Measurements from ENCODE around the gene LSS. TPM values are rescaled to one million over a fixed set of nuclear protein-coding genes. Genes with fewer than 3 reads are reported as not detected.

The LSS gene
- total RNA-seq, 1 donor from 2014 or later, result 108 TPM

GRCh38 chr21:46194374-46195334, 33.9 kb downstream of the LSS start:
- Histone ChIP-seq H3K36me3 (peaks cover 81% of the 10 kb centered on the region), H3K4me3 (no peak overlapping the region)
- DNase-seq, result peak; percentile 64

DNA sequence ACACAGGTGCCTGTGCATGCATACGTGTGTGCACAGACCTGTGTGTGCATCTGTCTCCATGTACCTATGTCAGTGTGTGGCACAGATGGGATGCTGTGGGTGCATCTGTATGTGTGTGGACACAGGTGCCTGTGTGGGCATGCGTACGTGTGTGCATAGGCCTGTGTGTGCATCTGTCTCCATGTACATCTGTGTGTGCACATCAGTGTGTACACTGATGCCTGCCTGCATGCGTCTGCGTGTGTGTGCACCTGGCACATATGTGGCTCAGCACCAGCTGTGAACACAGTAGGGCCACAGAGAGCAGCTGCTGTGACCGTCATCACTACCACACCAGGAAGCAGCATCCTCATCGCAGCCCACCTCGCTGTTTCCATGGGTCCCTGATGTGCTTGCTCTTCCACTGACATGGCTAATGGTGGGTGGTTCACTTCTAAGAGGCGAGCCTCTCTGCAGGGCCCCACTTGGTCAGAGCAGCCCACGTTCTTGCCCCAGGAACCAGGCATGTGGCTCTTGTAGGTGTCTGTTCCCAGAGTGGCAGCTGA, 34.7 kb downstream of the LSS start:
- TF ChIP-seq CTCF (IDR thresholded peaks at IDR 0.05), result no peak
- Histone ChIP-seq H3K36me3 (peaks cover 74% of the 10 kb centered on the region), H3K9me3 (no peaks in the 10 kb centered on the region), H3K27ac (no peak overlapping the region), H3K27me3 (no peaks in the 10 kb centered on the region), H3K4me3 (no peak overlapping the region), H3K4me1 (no peaks in the 10 kb centered on the region)
- ATAC-seq, result no peak
- intact Hi-C loops (cut with DNase I), result no loop called here
- no peak for DNase-seq

More at GRCh38 chr21:46194374-46195334, 33.9 kb downstream of the LSS start:
- Histone ChIP-seq H3K27me3 (no peaks in the 10 kb centered on the region), H3K27ac (no peak overlapping the region), H3K4me1 (no peaks in the 10 kb centered on the region), H3K9me3 (no peaks in the 10 kb centered on the region)
- no peak for ATAC-seq
- intact Hi-C loops (cut with DNase I), result no loop called here
- no peak for TF ChIP-seq CTCF (IDR thresholded peaks at IDR 0.05)

GRCh38 chr21:46191686-46192575, 36.6 kb downstream of the LSS start:
- Histone ChIP-seq H3K27ac (no peak overlapping the region), H3K27me3 (no peaks in the 10 kb centered on the region), H3K36me3 (peaks cover 62% of the 10 kb centered on the region), H3K4me1 (no peaks in the 10 kb centered on the region), H3K4me3 (no peak overlapping the region), H3K9me3 (no peaks in the 10 kb centered on the region)
- intact Hi-C loops (cut with DNase I), result no loop called here
- DNase-seq (peak; percentile 36), ATAC-seq (no peak)
- TF ChIP-seq CTCF (IDR thresholded peaks at IDR 0.05), result no peak

- Histone ChIP-seq H3K36me3 (peaks cover 56% of the 10 kb centered on the region), H3K4me3 (no peak overlapping the region), H3K27me3 (no peaks in the 10 kb centered on the region), H3K9me3 (no peaks in the 10 kb centered on the region), H3K4me1 (no peaks in the 10 kb centered on the region), H3K27ac (no peak overlapping the region)
- intact Hi-C loops (cut with DNase I), result no loop called here
- peak; percentile 36 for DNase-seq
- ATAC-seq, result no peak
- no peak for TF ChIP-seq CTCF (IDR thresholded peaks at IDR 0.05)
Observed at GRCh38 chr21:46191257-46191685, 37.3 kb downstream of the LSS start.

- Histone ChIP-seq H3K4me3 (no peak overlapping the region), H3K27ac (no peak overlapping the region), H3K27me3 (no peaks in the 10 kb centered on the region), H3K36me3 (peaks cover 49% of the 10 kb centered on the region), H3K4me1 (no peaks in the 10 kb centered on the region), H3K9me3 (no peaks in the 10 kb centered on the region)
- intact Hi-C loops (cut with DNase I), result no loop called here
- ATAC-seq (no peak), DNase-seq (peak; percentile 52)
- TF ChIP-seq CTCF (IDR thresholded peaks at IDR 0.05), result no peak
Observed at GRCh38 chr21:46190491-46191131, 38.0 kb downstream of the LSS start.

All from upper lobe of right lung (tissue), 1 donor.